Uterus (tissue), 2 donors: ENCODE measurements around the gene DHX8.

Experiments
- CTCF ChIP-seq, 4 experiments: fragments of 200-600 bp in 2 of 4; fragments of 450-650 bp in 2 of 4; sonication (generic) in 2 of 4; IDR thresholded peaks; one replicate each; pipeline ENCODE4 v1.5.1; 2016 to 2019; ENCODE audit warnings: antibody characterized with exemption in 4 of 4, mild to moderate bottlenecking in 2 of 4, moderate library complexity in 1 of 4
- POLR2A ChIP-seq, 2 donors: fragments of 450-650 bp; IDR thresholded peaks; one replicate each; pipeline ENCODE4 v1.6.1; 2016; ENCODE audit warnings: antibody characterized with exemption in 2 of 2, mild to moderate bottlenecking in 1 of 2, moderate library complexity in 1 of 2

- TF ChIP-seq CTCF (IDR thresholded peaks at IDR 0.05) (no peak), POLR2A (IDR thresholded peaks at IDR 0.05) (no peak)
These were observed 71.1 kb downstream of the DHX8 start for GRCh38 chr17:43554857-43555256.
